ENCODE measurements around the gene CACNB1. TPM values are rescaled to one million over a fixed set of nuclear protein-coding genes. Genes with fewer than 3 reads are reported as not detected.

The CACNB1 gene
- total RNA-seq, 1 donor from 2014 or later, result 25.5 TPM

GRCh38 chr17:39150795-39151149 is 46.7 kb downstream of the CACNB1 start:
- no peak for TF ChIP-seq CTCF (IDR thresholded peaks at IDR 0.05)
- DNase-seq (ENCODE audit: low spot score), result no peak

GRCh38 chr17:39150104-39150634 is 47.3 kb downstream of the CACNB1 start:
- DNase-seq (ENCODE audit: low spot score), result no peak
- TF ChIP-seq CTCF (IDR thresholded peaks at IDR 0.05), result no peak
- H3K36me3 Mint-ChIP-seq (ENCODE audit: low read depth), result no peaks in the 10 kb centered on the region
- H3K4me3 Mint-ChIP-seq (ENCODE audit: unreplicated experiment), result peak overlapping the region; percentile 70
- H3K27me3 Mint-ChIP-seq (ENCODE audit: low read depth), result no peaks in the 10 kb centered on the region
- H3K9me3 Mint-ChIP-seq (ENCODE audit: low read depth), result no peaks in the 10 kb centered on the region
- H3K4me1 Mint-ChIP-seq (ENCODE audit: low read depth), result peaks cover 38% of the 10 kb centered on the region
- no peak overlapping the region for H3K27ac Mint-ChIP-seq (ENCODE audit: unreplicated experiment)

More at GRCh38 chr17:39150795-39151149, 46.7 kb downstream of the CACNB1 start:
- Mint-ChIP-seq H3K27me3 (ENCODE audit: low read depth) (no peaks in the 10 kb centered on the region), H3K36me3 (ENCODE audit: low read depth) (no peaks in the 10 kb centered on the region), H3K27ac (ENCODE audit: unreplicated experiment) (no peak overlapping the region), H3K4me3 (ENCODE audit: unreplicated experiment) (peak overlapping the region; percentile 70), H3K9me3 (ENCODE audit: low read depth) (no peaks in the 10 kb centered on the region), H3K4me1 (ENCODE audit: low read depth) (peaks cover 38% of the 10 kb centered on the region)

- TF ChIP-seq CTCF (IDR thresholded peaks at IDR 0.05), result no peak
- H3K9me3 Mint-ChIP-seq (ENCODE audit: low read depth), result no peaks in the 10 kb centered on the region
- H3K36me3 Mint-ChIP-seq (ENCODE audit: low read depth), result no peaks in the 10 kb centered on the region
- no peak for DNase-seq (ENCODE audit: low spot score)
- no peak overlapping the region for H3K27ac Mint-ChIP-seq (ENCODE audit: unreplicated experiment)
- H3K27me3 Mint-ChIP-seq (ENCODE audit: low read depth), result no peaks in the 10 kb centered on the region
- H3K4me3 Mint-ChIP-seq (ENCODE audit: unreplicated experiment), result no peak overlapping the region
- peaks cover 41% of the 10 kb centered on the region for H3K4me1 Mint-ChIP-seq (ENCODE audit: low read depth)
Measured at GRCh38 chr17:39147221-39148185, 50.0 kb downstream of the CACNB1 start.

GRCh38 chr17:39146273-39146672 is 51.2 kb downstream of the CACNB1 start:
- TF ChIP-seq CTCF (IDR thresholded peaks at IDR 0.05), result no peak
- H3K27ac Mint-ChIP-seq (ENCODE audit: unreplicated experiment), result no peak overlapping the region
- no peaks in the 10 kb centered on the region for H3K9me3 Mint-ChIP-seq (ENCODE audit: low read depth)
- no peak overlapping the region for H3K4me3 Mint-ChIP-seq (ENCODE audit: unreplicated experiment)
- no peak for DNase-seq (ENCODE audit: low spot score)
- no peaks in the 10 kb centered on the region for H3K36me3 Mint-ChIP-seq (ENCODE audit: low read depth)
- peaks cover 33% of the 10 kb centered on the region for H3K4me1 Mint-ChIP-seq (ENCODE audit: low read depth)
- H3K27me3 Mint-ChIP-seq (ENCODE audit: low read depth), result no peaks in the 10 kb centered on the region

- Mint-ChIP-seq H3K27ac (ENCODE audit: unreplicated experiment) (no peak overlapping the region), H3K4me1 (ENCODE audit: low read depth) (peaks cover 29% of the 10 kb centered on the region), H3K4me3 (ENCODE audit: unreplicated experiment) (no peak overlapping the region), H3K9me3 (ENCODE audit: low read depth) (no peaks in the 10 kb centered on the region), H3K27me3 (ENCODE audit: low read depth) (no peaks in the 10 kb centered on the region), H3K36me3 (ENCODE audit: low read depth) (no peaks in the 10 kb centered on the region)
- no peak for TF ChIP-seq CTCF (IDR thresholded peaks at IDR 0.05)
- no peak for DNase-seq (ENCODE audit: low spot score)
Measured at GRCh38 chr17:39145143-39145542, 52.3 kb downstream of the CACNB1 start.

All from chondrocyte (in vitro differentiated cells).